CD4-positive, alpha-beta T cell (primary cell): ENCODE results near the gene ARSA. TPM values are rescaled to one million over a fixed set of nuclear protein-coding genes. Genes with fewer than 3 reads are reported as not detected.
A peak's percentile ranks its signal among the peaks of the same experiment; 100 is the strongest.

ENCODE experiments used
- ATAC-seq: fragments of 200-7000 bp; cut with Tn5 transposase; one replicate; pipeline ENCODE4 v1.10.0; 2022; ENCODE audit warnings: mild to moderate bottlenecking; ENCODE audit not compliant: poor library complexity
- CTCF ChIA-PET: fragments of 350-600 bp; sonication (Branson Sonifier 250); formaldehyde crosslinking; loops from one replicate; lab custom pipeline; 2021; ENCODE audit warnings: antibody characterized with exemption, inconsistent platforms; lab: Charles Lee
- POLR2A ChIA-PET: fragments of 350-600 bp; sonication (Branson Sonifier 250); formaldehyde crosslinking; loops from one replicate; lab custom pipeline; 2021; ENCODE audit warnings: antibody characterized with exemption, inconsistent platforms; lab: Charles Lee
- DNase-seq, 14 experiments: peaks; one replicate each; pipeline ENCODE4 v3.0.0-alpha.2; 2013 to 2020; ENCODE audit warnings: mixed read lengths in 2 of 14
- H3K27ac ChIP-seq, 2 donors: one replicate each; pipeline versions ENCODE4 v1.5.1 to v1.7.0; 2013; ENCODE audit warnings: low read length in 2 of 2, low read depth in 1 of 2, mild to moderate bottlenecking in 1 of 2
- H3K27me3 ChIP-seq, 2 experiments: 1 replicate in 1 of 2; 2 replicates in 1 of 2; pipeline versions ENCODE4 v1.6.1 to v1.7.0; 2013; ENCODE audit warnings: low read length in 2 of 2, control low read depth in 1 of 2, mild to moderate bottlenecking in 1 of 2, moderate library complexity in 1 of 2; ENCODE audit not compliant: insufficient read depth in 2 of 2, control insufficient read depth in 1 of 2
- H3K36me3 ChIP-seq: one replicate; pipeline ENCODE4 v1.6.1; 2013; ENCODE audit warnings: low read length, control low read depth; ENCODE audit not compliant: insufficient read depth
- H3K4me1 ChIP-seq: one replicate; pipeline ENCODE4 v1.6.1; 2013; ENCODE audit warnings: low read length, control low read depth; ENCODE audit not compliant: insufficient read depth
- H3K4me3 ChIP-seq: one replicate; pipeline ENCODE4 v1.5.1; 2013; ENCODE audit warnings: mild to moderate bottlenecking, low read length, moderate library complexity
- H3K9me3 ChIP-seq, 2 experiments: 1 replicate in 1 of 2; 2 replicates in 1 of 2; pipeline versions ENCODE4 v1.6.1 to v1.7.0; 2013; ENCODE audit warnings: low read length in 2 of 2, mild to moderate bottlenecking in 2 of 2, control low read depth in 1 of 2, moderate library complexity in 1 of 2; ENCODE audit not compliant: control insufficient read depth in 1 of 2, insufficient read depth in 1 of 2
- H3K27ac Mint-ChIP-seq: one replicate; pipeline ENCODE4 v1.8.0; 2020; ENCODE audit warnings: mixed read lengths
- H3K27me3 Mint-ChIP-seq: one replicate; pipeline ENCODE4 v1.8.0; 2021; ENCODE audit warnings: mixed read lengths
- H3K36me3 Mint-ChIP-seq: one replicate; pipeline ENCODE4 v1.8.0; 2021; ENCODE audit warnings: low read depth, mixed read lengths
- H3K4me1 Mint-ChIP-seq: one replicate; pipeline ENCODE4 v1.8.0; 2021; ENCODE audit warnings: low read depth, mixed read lengths
- H3K4me3 Mint-ChIP-seq: one replicate; pipeline ENCODE4 v1.8.0; 2020; ENCODE audit warnings: mild to moderate bottlenecking, mixed read lengths
- H3K9me3 Mint-ChIP-seq: one replicate; pipeline ENCODE4 v1.8.0; 2020; ENCODE audit warnings: mixed read lengths
- intact Hi-C, 2 experiments: fragments of 100-400 bp; cut with DNase I in 1 of 2; cut with micrococcal nuclease in 1 of 2; formaldehyde crosslinking; loops; one replicate each; pipeline versions ENCODE4 v1.15.1 to v1.9.0; 2023 to 2025; cut with DNase I, micrococcal nuclease
- total RNA-seq, 174 experiments: library from RNA in 2 of 174; stranded (reverse) in 2 of 174; gene quantifications; one replicate each; pipeline ENCODE4 v1.2.3 and lab custom pipeline; 2021 to 2026
- TF ChIP-seq, protein P1 (sequence below): fragments of 200-600 bp; IDR thresholded peaks from one replicate; pipeline ENCODE4 v1.8.0; 2022; ENCODE audit warnings: antibody characterized with exemption, mild to moderate bottlenecking

Gene ARSA
- total RNA-seq, 2 experiments from 2014 or later = 52.3 to 54.4 TPM

DNA sequence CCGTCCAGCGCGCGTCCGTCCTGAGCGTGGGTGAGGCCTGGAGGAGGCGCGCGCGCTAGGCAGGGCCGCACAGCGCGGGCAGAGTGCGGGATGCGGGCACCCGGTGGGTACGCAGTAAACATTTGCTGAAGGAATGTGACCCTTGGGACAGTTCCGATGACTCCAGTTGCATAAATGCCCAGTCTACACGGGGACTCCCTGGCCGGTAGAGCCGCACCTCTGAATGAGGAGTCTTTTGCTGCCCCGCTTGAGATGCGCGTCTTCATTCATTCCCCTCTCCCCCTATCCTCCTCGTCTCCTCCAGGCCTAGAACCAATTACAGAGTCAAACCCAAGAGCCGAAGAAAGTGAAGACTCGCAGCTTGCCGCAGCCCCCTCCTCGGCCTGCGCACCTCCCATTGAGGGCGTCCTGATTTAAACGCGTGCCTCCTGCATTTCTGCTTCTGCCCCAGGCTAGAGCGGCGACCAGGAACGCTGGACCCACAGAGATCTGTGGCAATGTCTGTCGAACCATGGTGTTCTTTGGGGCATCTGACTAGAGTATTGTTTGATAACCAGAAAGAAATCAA is 44.6 kb downstream of the ARSA start:
- DNase-seq (no peak), ATAC-seq (peak; percentile 19)
- H3K27me3 ChIP-seq = no peaks in the 10 kb centered on the region
- peaks cover 35% of the 10 kb centered on the region for H3K4me1 Mint-ChIP-seq
- H3K27ac ChIP-seq = peak overlapping the region in 1 of 2 donors; percentile 95
- no peaks in the 10 kb centered on the region for H3K9me3 Mint-ChIP-seq
- H3K4me3 ChIP-seq = peak overlapping the region; percentile 63
- H3K27me3 Mint-ChIP-seq = no peaks in the 10 kb centered on the region
- TF ChIP-seq, protein P1, sequence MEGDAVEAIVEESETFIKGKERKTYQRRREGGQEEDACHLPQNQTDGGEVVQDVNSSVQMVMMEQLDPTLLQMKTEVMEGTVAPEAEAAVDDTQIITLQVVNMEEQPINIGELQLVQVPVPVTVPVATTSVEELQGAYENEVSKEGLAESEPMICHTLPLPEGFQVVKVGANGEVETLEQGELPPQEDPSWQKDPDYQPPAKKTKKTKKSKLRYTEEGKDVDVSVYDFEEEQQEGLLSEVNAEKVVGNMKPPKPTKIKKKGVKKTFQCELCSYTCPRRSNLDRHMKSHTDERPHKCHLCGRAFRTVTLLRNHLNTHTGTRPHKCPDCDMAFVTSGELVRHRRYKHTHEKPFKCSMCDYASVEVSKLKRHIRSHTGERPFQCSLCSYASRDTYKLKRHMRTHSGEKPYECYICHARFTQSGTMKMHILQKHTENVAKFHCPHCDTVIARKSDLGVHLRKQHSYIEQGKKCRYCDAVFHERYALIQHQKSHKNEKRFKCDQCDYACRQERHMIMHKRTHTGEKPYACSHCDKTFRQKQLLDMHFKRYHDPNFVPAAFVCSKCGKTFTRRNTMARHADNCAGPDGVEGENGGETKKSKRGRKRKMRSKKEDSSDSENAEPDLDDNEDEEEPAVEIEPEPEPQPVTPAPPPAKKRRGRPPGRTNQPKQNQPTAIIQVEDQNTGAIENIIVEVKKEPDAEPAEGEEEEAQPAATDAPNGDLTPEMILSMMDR = peak; percentile 13
- intact Hi-C loops = loop anchor here (1.0 to 5.0 kb wide), 6 partner anchors 21 to 56 kb away; partner anchors contain the start of genes SYCE3 (in 2 of the 2), KLHDC7B (in 1 of the 2) and SCO2 (in 1 of the 2)
- peaks cover 13% of the 10 kb centered on the region for H3K36me3 ChIP-seq
- POLR2A ChIA-PET = interaction anchor here (0.7 to 2.6 kb wide), 12 partner anchors 20 to 113 kb away, joined by 3 to 59 read pairs (median 12); partner anchors contain the start of genes ARSA, KLHDC7B, LMF2 and NCAPH2
- peaks cover 27% of the 10 kb centered on the region for H3K36me3 Mint-ChIP-seq
- H3K27ac Mint-ChIP-seq = peak overlapping the region; percentile 98
- CTCF ChIA-PET = no interaction called here
- H3K4me1 ChIP-seq = peaks cover 28% of the 10 kb centered on the region
- peak overlapping the region; percentile 82 for H3K4me3 Mint-ChIP-seq
- H3K9me3 ChIP-seq = no peaks in the 10 kb centered on the region

DNA sequence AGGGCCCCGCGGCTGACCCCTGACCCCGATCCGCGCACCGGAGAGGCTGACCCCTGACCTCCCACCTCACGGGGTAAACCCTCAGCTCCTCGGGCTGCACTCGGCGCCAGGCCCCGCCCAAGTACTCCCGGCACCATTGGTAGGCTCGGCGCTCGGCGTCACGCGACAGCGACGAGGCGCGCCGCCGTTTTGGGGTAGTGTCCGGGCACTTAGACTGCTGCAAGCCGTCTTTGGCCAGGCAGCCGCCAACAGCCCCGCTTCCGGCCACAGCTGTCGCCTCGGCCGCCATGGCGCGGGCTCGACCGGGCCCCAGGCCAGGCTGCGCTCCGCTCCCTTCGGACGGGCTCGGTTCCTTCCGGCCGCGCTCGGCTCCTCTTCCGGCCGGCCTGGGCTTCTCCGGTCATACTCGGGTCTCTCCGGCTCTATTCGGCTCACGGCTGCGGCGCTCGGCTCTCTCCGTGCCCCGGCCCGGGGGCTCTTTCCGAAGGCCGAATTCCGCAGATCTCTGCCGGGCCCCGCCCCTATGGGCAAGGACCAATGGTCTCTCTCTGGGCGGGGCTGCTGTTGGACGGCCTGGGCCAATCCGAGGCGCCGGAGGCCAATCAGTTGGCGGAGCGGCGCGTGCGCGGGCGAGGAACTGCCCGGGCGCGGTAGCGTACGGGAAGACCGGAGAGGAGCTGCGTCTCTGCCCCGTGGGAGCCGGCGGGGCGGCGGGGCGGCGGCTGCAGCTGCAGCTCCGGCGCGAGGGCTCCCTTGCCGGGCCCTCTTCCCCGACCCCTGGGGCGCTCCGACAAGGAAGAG is 45.3 kb downstream of the ARSA start, which contains the start of gene CHKB:
Gene CHKB (minus strand): TSS at position 357 of the 801 bp plus-strand sequence. CDS start 68 bp downstream, at position 289.
- H3K27ac Mint-ChIP-seq = peak within 1 kb of the TSS; percentile 98
- H3K4me3 Mint-ChIP-seq = peak within 1 kb of the TSS; percentile 100
- ATAC-seq (peak; percentile 92), DNase-seq (peak; percentile 95 to 99 (median 98))
- no peaks in the 10 kb centered on the region for H3K27me3 Mint-ChIP-seq
- peaks cover 27% of the 10 kb centered on the region for H3K36me3 Mint-ChIP-seq
- ChIA-PET POLR2A (interaction anchor here (0.7 to 2.6 kb wide), 16 partner anchors 17 to 268 kb away, joined by 3 to 59 read pairs (median 4); partner anchors contain the start of genes ARSA, KLHDC7B, LMF2 and NCAPH2), CTCF (interaction anchor here (1.0 to 1.4 kb wide), 2 partner anchors 20 to 57 kb away, joined by 5 read pairs; partner anchors contain the start of genes SCO2 and SYCE3)
- H3K9me3 Mint-ChIP-seq = no peaks in the 10 kb centered on the region
- Histone ChIP-seq H3K36me3 (peaks cover 13% of the 10 kb centered on the region), H3K4me1 (peaks cover 31% of the 10 kb centered on the region), H3K9me3 (no peaks in the 10 kb centered on the region), H3K27ac (peak within 1 kb of the TSS; percentile 91 to 95), H3K4me3 (peak within 1 kb of the TSS; percentile 63), H3K27me3 (no peaks in the 10 kb centered on the region)
- TF ChIP-seq, protein P1 = no peak
- intact Hi-C loops = loop anchor here (1.0 to 5.0 kb wide), 8 partner anchors 20 to 74 kb away; partner anchors contain the start of genes SYCE3 (in 2 of the 2), KLHDC7B (in 1 of the 2), NCAPH2 (in 1 of the 2) and SCO2 (in 1 of the 2)
- peaks cover 35% of the 10 kb centered on the region for H3K4me1 Mint-ChIP-seq

DNA sequence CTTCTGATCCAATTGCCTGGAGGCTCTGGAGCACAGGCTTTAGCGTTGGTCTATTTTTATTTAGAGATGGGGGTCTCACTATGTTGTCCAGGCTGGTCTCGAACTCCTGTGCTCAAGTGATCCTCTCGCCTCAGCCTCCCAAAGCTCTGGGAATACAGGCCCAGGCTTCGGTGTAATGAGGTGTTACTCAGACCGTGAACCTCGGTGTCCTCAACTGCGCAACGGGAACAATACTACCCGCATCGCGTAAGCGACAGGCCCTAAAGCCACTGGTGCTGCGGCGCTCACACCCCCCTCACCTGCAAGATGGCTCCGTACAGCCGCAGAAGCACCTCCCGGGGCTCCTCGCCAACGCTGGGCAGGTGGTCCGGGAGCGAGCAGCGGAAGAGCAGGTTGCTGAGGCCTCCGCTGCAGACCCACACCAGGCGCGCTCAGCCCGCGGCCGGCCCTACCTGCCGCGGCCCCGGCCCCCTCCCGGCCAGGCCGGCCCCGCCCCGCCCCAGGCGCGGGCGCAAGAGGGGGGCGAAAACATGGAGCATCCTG is 45.9 kb downstream of the ARSA start:
- Mint-ChIP-seq H3K27ac (peak overlapping the region; percentile 98), H3K9me3 (no peaks in the 10 kb centered on the region), H3K4me1 (peaks cover 35% of the 10 kb centered on the region), H3K4me3 (peak overlapping the region; percentile 100), H3K27me3 (no peaks in the 10 kb centered on the region), H3K36me3 (peaks cover 27% of the 10 kb centered on the region)
- Histone ChIP-seq H3K4me3 (peak overlapping the region; percentile 63), H3K9me3 (no peaks in the 10 kb centered on the region), H3K4me1 (peaks cover 38% of the 10 kb centered on the region), H3K27ac (peak overlapping the region; percentile 91 to 95), H3K36me3 (peaks cover 13% of the 10 kb centered on the region), H3K27me3 (no peaks in the 10 kb centered on the region)
- intact Hi-C loops = loop anchor here (1.0 to 5.0 kb wide), 7 partner anchors 19 to 74 kb away; partner anchors contain the start of genes KLHDC7B (in 1 of the 2), NCAPH2 (in 1 of the 2), SCO2 (in 1 of the 2) and SYCE3 (in 1 of the 2)
- ATAC-seq (no peak), DNase-seq (peak in 8 of 14 experiments; percentile 9 to 70 (median 40))
- TF ChIP-seq, protein P1 = no peak
- ChIA-PET CTCF (interaction anchor here (1.0 to 1.4 kb wide), 2 partner anchors 19 to 56 kb away, joined by 5 read pairs; partner anchors contain the start of genes SCO2 and SYCE3), POLR2A (interaction anchor here (0.7 to 2.6 kb wide), 17 partner anchors 17 to 267 kb away, joined by 3 to 59 read pairs (median 5); partner anchors contain the start of genes ARSA, KLHDC7B, LMF2 and NCAPH2)
